Esophagus squamous epithelium (tissue), 5 donors: ENCODE data around the gene TMEM215. TPM values are rescaled to one million over a fixed set of nuclear protein-coding genes. Genes with fewer than 3 reads are reported as not detected.

Source experiments
- DNase-seq: peaks from one replicate; lab custom pipeline; 2025; lab: John Stamatoyannopoulos, UW
- H3K27ac ChIP-seq, 4 donors: fragments of 200-600 bp; sonication (generic); one replicate each; pipeline ENCODE4 v1.5.1; 2016 to 2019; ENCODE audit warnings: mild to moderate bottlenecking in 1 of 4
- H3K27me3 ChIP-seq, 4 donors: fragments of 200-600 bp; sonication (generic); 1 replicate in 3 of 4; 2 replicates in 1 of 4; pipeline versions ENCODE4 v1.5.1 to v1.6.0; 2017 to 2021; ENCODE audit warnings: antibody characterized with exemption in 1 of 4
- H3K36me3 ChIP-seq, 3 donors: fragments of 200-600 bp; sonication (generic); one replicate each; pipeline ENCODE4 v1.5.1; 2016 to 2019
- H3K4me1 ChIP-seq, 3 donors: fragments of 200-600 bp; sonication (generic); one replicate each; pipeline ENCODE4 v1.5.1; 2017 to 2019
- H3K4me3 ChIP-seq, 4 donors: fragments of 200-600 bp; sonication (generic); 1 replicate in 3 of 4; 2 replicates in 1 of 4; pipeline ENCODE4 v1.5.1; 2016 to 2019; ENCODE audit warnings: mild to moderate bottlenecking in 2 of 4, moderate library complexity in 1 of 4
- H3K9me3 ChIP-seq, 3 donors: fragments of 200-600 bp; sonication (generic); one replicate each; pipeline ENCODE4 v1.5.1; 2016 to 2019
- CTCF ChIP-seq, 6 experiments: fragments of 450-650 bp in 4 of 6; fragments of 200-600 bp in 2 of 6; sonication (generic) in 2 of 6; IDR thresholded peaks; one replicate each; pipeline ENCODE4 v1.5.1; 2016 to 2019; ENCODE audit warnings: antibody characterized with exemption in 6 of 6, mild to moderate bottlenecking in 4 of 6, moderate library complexity in 4 of 6
- POLR2A ChIP-seq, 4 donors: fragments of 450-650 bp; IDR thresholded peaks; one replicate each; pipeline ENCODE4 v1.6.1; 2017; ENCODE audit warnings: antibody characterized with exemption in 4 of 4, mild to moderate bottlenecking in 4 of 4, moderate library complexity in 3 of 4
- WGBS, 2 donors: methylation state at CpG; one replicate each; pipeline ENCODE4 v1.1.5; 2018; 5-methylcytosine and 5-hydroxymethylcytosine counted together
- intact Hi-C: fragments of 100-400 bp; cut with DNase I; formaldehyde crosslinking; loops from one replicate; pipeline ENCODE4 v1.15.0; 2022
- total RNA-seq, 4 donors: library from RNA; depleted of rRNA; stranded (reverse); fragments of >200 nt; gene quantifications; one replicate each; pipeline ENCODE4 v1.1.0, GENCODE V29; 2016
- donor health status: DM: yes; HTN: yes; CAD: no.

The TMEM215 gene
- total RNA-seq, 4 donors from 2014 or later: not detected

GRCh38 chr9:32742296-32742695, 41.0 kb upstream of the TMEM215 start:
- H3K36me3 ChIP-seq: no peaks in the 10 kb centered on the region
- intact Hi-C loops: no loop called here
- H3K27ac ChIP-seq: no peak overlapping the region
- no peaks in the 10 kb centered on the region for H3K27me3 ChIP-seq
- WGBS, 2 donors: 17 to 40% methylated on average over 2 of the region's 2 CpGs
- DNase-seq: no peak
- TF ChIP-seq CTCF (IDR thresholded peaks at IDR 0.05) (peak in 1 of 6 experiments; percentile 23), POLR2A (IDR thresholded peaks at IDR 0.05) (no peak)
- no peaks in the 10 kb centered on the region for H3K4me1 ChIP-seq
- H3K4me3 ChIP-seq: no peak overlapping the region
- no peaks in the 10 kb centered on the region for H3K9me3 ChIP-seq

- Histone ChIP-seq H3K4me3 (no peak overlapping the region), H3K36me3 (no peaks in the 10 kb centered on the region), H3K27ac (no peak overlapping the region), H3K9me3 (no peaks in the 10 kb centered on the region), H3K27me3 (no peaks in the 10 kb centered on the region), H3K4me1 (no peaks in the 10 kb centered on the region)
- WGBS, 2 donors: 46 to 71% methylated on average over 2 of the region's 2 CpGs
- intact Hi-C loops: no loop called here
- DNase-seq: no peak
- TF ChIP-seq POLR2A (IDR thresholded peaks at IDR 0.05) (no peak), CTCF (IDR thresholded peaks at IDR 0.05) (no peak)
These were observed 35.3 kb upstream of the TMEM215 start for GRCh38 chr9:32748013-32748412.

DNA sequence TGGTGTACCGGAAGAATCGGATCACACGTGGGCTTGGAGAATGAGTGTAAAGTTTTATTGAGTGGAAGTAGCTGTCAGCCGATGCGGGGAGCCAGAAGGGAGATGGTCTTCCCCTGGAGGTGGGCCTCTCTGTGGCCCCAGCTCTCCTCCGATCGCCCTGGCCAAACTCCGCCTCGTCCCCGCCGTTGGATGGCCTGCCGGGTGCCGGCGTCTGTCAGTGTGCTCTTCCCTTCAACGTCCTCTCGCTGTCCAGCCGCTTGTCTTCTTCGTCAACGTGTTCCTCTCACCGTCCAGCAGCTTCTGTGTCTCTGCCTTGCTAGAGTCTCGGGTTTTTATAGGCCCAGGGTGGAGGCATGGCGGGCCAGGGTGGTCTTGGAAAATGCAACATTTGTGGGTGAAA, 27.6 kb upstream of the TMEM215 start:
- 76 to 88% methylated on average over 7 to 22 of the region's 22 CpGs for WGBS, 2 donors
- no peak for DNase-seq

GRCh38 chr9:32764139-32764538, 19.2 kb upstream of the TMEM215 start:
- H3K27ac ChIP-seq: no peak overlapping the region
- 83 to 91% methylated on average over 5 of the region's 5 CpGs for WGBS, 2 donors
- no peak overlapping the region for H3K4me3 ChIP-seq
- no peak for DNase-seq
- no peaks in the 10 kb centered on the region for H3K36me3 ChIP-seq
- no peaks in the 10 kb centered on the region for H3K9me3 ChIP-seq
- no peak for TF ChIP-seq POLR2A (IDR thresholded peaks at IDR 0.05)
- TF ChIP-seq CTCF (IDR thresholded peaks at IDR 0.05): no peak
- intact Hi-C loops: no loop called here
- no peaks in the 10 kb centered on the region for H3K4me1 ChIP-seq
- H3K27me3 ChIP-seq: no peaks in the 10 kb centered on the region

More for the DNA sequence above, 27.6 kb upstream of the TMEM215 start:
- Histone ChIP-seq H3K4me1 (no peaks in the 10 kb centered on the region), H3K4me3 (no peak overlapping the region), H3K27me3 (no peaks in the 10 kb centered on the region), H3K9me3 (no peaks in the 10 kb centered on the region), H3K36me3 (no peaks in the 10 kb centered on the region), H3K27ac (no peak overlapping the region)
- TF ChIP-seq CTCF (IDR thresholded peaks at IDR 0.05) (no peak), POLR2A (IDR thresholded peaks at IDR 0.05) (no peak)
- intact Hi-C loops: no loop called here

DNA sequence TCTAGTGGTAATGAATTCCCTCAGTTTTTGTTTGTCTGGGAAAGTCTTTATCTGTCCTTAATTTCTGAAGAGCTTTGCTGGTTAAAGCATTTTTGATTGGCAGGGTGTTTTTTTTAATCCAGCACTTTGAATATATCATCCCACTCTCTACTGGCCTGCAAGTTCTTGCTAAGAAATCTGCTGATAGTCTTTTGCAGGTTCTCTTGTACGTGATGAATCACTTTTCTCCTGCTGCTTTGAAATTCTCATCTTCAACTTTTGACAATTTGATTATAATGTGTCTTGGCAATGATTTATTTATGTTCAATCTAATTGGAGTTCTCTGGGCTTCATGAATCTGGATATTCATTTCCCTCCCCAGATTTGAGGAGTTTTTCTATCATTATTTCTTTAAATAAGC, 8.1 kb upstream of the TMEM215 start:
- H3K9me3 ChIP-seq: peaks cover 0 to 9% (median 3%) of the 10 kb centered on the region in 3 donors
- WGBS, 2 donors: 39 to 70% methylated on average over 1 of the region's 1 CpG
- no peak overlapping the region for H3K4me3 ChIP-seq

More for the DNA sequence above, 8.1 kb upstream of the TMEM215 start:
- peaks cover 0 to 10% (median 0%) of the 10 kb centered on the region in 4 donors for H3K27me3 ChIP-seq
- intact Hi-C loops: no loop called here
- H3K36me3 ChIP-seq: no peaks in the 10 kb centered on the region
- H3K27ac ChIP-seq: no peak overlapping the region
- TF ChIP-seq POLR2A (IDR thresholded peaks at IDR 0.05) (no peak), CTCF (IDR thresholded peaks at IDR 0.05) (no peak)
- no peaks in the 10 kb centered on the region for H3K4me1 ChIP-seq
- DNase-seq: no peak
